Inferior parietal cortex (tissue), 1 donor: Measurements from ENCODE around the gene XRCC2.
A peak's percentile ranks its signal among the peaks of the same experiment; 100 is the strongest.

Source experiments
- DNase-seq: peaks from one replicate; pipeline ENCODE4 v3.0.0-alpha.2; 2016; ENCODE audit errors: extremely low spot score

The XRCC2 gene

GRCh38 chr7:152615031-152615741 lies 60.8 kb downstream of the XRCC2 start:
- DNase-seq: peak; percentile 39

DNA sequence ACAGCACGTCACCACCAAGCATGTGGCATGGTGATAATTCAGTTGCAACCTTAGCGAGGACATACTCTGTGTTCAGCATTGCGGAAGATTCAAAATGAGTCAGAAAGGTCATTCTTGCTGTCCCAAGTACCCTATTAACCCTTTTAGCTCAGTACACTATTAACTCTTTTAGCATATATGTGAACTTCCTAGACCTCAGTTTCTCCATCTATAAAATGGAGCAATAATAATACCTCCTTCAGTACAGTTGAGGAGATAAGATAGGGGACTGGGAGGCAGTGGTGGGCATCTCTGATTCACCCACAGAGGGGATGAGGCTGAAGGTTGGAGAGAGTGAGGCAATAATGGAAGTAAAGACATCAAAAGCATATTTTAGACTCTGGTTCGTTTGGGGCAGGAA lies 67.3 kb downstream of the XRCC2 start:
- no peak for DNase-seq

DNA sequence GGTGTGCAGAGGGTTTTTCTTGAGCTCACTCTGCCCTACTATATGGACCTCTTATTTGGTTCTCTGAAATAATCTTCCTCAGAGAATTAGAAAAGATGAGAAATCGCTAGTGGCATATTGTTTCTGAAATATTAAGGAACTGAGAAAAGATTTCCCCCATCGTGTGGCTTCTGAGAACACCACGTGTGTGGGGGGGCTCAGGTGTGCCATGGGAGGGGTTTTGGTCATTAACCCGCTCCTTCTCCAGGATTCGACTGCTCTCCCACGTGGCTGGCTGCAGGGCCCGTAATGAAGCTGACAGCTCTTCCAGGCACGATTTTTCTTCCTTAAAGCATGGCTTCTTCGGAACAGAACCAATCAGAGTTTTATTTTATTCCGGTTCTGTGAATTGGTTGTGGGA lies 67.7 kb downstream of the XRCC2 start:
- DNase-seq: no peak

- no peak for DNase-seq
Observed at GRCh38 chr7:152607007-152607406, 68.9 kb downstream of the XRCC2 start.

- DNase-seq: no peak
Observed at GRCh38 chr7:152602962-152603361, 73.0 kb downstream of the XRCC2 start.

GRCh38 chr7:152601305-152601798 lies 74.6 kb downstream of the XRCC2 start:
- DNase-seq: no peak

DNA sequence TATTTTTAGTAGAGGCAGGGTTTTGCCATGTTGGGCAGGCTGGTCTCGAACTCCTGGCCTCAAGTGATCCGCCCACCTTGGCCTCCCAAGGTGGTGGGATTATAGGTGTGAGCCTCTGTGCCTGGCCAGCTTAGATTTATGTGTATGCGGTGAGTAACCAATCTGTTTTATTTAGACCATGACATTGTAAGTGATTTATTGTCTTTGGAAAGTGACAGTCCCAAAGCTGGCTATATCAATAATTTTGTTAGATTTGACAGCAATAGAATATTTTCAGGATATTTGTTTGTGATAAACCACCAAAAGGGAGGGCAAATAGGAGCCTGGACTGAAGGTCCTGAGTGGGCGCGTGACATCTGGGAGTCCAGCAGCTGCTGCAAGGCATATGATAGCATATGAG lies 75.7 kb downstream of the XRCC2 start:
- DNase-seq: no peak

- no peak for DNase-seq
Observed at GRCh38 chr7:152597507-152597906, 78.4 kb downstream of the XRCC2 start.

DNA sequence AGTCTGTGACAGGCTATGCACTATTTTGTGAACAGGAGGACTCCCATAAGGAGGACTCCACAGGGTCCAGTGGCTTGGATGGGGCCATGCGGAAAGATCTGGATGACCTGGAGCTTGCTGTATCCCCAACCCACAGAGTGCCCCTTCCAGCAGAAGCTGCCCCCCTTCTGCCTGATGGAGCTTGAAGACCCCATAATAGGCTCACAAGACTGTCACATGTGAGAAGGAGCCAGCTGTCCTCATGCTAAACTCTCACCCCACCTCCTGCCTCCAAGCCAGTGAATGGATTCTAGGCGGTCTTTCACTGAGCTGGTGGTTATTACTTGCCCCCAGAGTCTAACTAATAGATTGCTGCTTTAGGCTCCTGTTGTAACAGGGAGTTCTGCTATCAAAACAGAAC lies 79.1 kb downstream of the XRCC2 start:
- DNase-seq: no peak
